ENCODE data around the gene LHX6. TPM values are rescaled to one million over a fixed set of nuclear protein-coding genes. Genes with fewer than 3 reads are reported as not detected.

LHX6 gene
- total and polyA plus RNA-seq, 2 donors (not counting 1 experiment from before 2014, with no cell fraction given) = 0.09 TPM; not detected in 1

- Histone ChIP-seq H3K4me1 (ENCODE audit: control insufficient read depth, extremely low read depth, insufficient read depth, low read length) (peaks cover 3% of the 10 kb centered on the region), H3K27me3 (ENCODE audit: control insufficient read depth, insufficient read depth, low read length) (peaks cover 3% of the 10 kb centered on the region), H3K9me3 (ENCODE audit: control insufficient read depth, insufficient read depth, low read depth, low read length) (no peaks in the 10 kb centered on the region), H2AFZ (ENCODE audit: low read length) (no peak overlapping the region), H3K36me3 (ENCODE audit: control insufficient read depth, insufficient read depth, low read length) (no peaks in the 10 kb centered on the region), H3K27ac (ENCODE audit: insufficient read depth, low read length) (no peak overlapping the region), H3K79me2 (ENCODE audit: control insufficient read depth, insufficient read depth, low read length) (no peaks in the 10 kb centered on the region), H3K4me2 (ENCODE audit: extremely low read depth, insufficient read depth, low read length) (no peak overlapping the region), H3K9ac (ENCODE audit: insufficient read depth, low read length) (no peak overlapping the region), H3K4me3 (replicated peaks in 1 of 4; ENCODE audit: control extremely low read depth in 1 of 4, insufficient read depth in 1 of 4, low read depth in 3 of 4, low read length in 4 of 4) (no peak overlapping the region), H4K20me1 (ENCODE audit: control insufficient read depth, extremely low read depth, insufficient read depth, low read length) (no peaks in the 10 kb centered on the region)
- no peak for DNase-seq (ENCODE audit: low read depth in 2 of 2)
- TF ChIP-seq, protein P1, sequence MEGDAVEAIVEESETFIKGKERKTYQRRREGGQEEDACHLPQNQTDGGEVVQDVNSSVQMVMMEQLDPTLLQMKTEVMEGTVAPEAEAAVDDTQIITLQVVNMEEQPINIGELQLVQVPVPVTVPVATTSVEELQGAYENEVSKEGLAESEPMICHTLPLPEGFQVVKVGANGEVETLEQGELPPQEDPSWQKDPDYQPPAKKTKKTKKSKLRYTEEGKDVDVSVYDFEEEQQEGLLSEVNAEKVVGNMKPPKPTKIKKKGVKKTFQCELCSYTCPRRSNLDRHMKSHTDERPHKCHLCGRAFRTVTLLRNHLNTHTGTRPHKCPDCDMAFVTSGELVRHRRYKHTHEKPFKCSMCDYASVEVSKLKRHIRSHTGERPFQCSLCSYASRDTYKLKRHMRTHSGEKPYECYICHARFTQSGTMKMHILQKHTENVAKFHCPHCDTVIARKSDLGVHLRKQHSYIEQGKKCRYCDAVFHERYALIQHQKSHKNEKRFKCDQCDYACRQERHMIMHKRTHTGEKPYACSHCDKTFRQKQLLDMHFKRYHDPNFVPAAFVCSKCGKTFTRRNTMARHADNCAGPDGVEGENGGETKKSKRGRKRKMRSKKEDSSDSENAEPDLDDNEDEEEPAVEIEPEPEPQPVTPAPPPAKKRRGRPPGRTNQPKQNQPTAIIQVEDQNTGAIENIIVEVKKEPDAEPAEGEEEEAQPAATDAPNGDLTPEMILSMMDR (conservative IDR thresholded peaks at IDR 0.05 in 1 of 2, IDR thresholded peaks at IDR 0.05 in 1 of 2; ENCODE audit: low read depth in 1 of 2, low read length in 2 of 2) = no peak
- no peak for TF ChIP-seq EZH2 (IDR thresholded peaks at IDR 0.05; ENCODE audit: low read length, missing control alignments)
These were observed 32.9 kb downstream of the LHX6 start for GRCh38 chr9:122195875-122196274.

- no peak for TF ChIP-seq EZH2 (IDR thresholded peaks at IDR 0.05; ENCODE audit: low read length, missing control alignments)
- TF ChIP-seq, protein P1 (conservative IDR thresholded peaks at IDR 0.05 in 1 of 2, IDR thresholded peaks at IDR 0.05 in 1 of 2; ENCODE audit: low read depth in 1 of 2, low read length in 2 of 2) = no peak
- Histone ChIP-seq H3K27ac (ENCODE audit: insufficient read depth, low read length) (no peak overlapping the region), H3K4me1 (ENCODE audit: control insufficient read depth, extremely low read depth, insufficient read depth, low read length) (peaks cover 3% of the 10 kb centered on the region), H3K9me3 (ENCODE audit: control insufficient read depth, insufficient read depth, low read depth, low read length) (no peaks in the 10 kb centered on the region), H3K4me2 (ENCODE audit: extremely low read depth, insufficient read depth, low read length) (no peak overlapping the region), H3K27me3 (ENCODE audit: control insufficient read depth, insufficient read depth, low read length) (peaks cover 3% of the 10 kb centered on the region), H3K9ac (ENCODE audit: insufficient read depth, low read length) (no peak overlapping the region), H3K4me3 (replicated peaks in 1 of 4; ENCODE audit: control extremely low read depth in 1 of 4, insufficient read depth in 1 of 4, low read depth in 3 of 4, low read length in 4 of 4) (no peak overlapping the region), H4K20me1 (ENCODE audit: control insufficient read depth, extremely low read depth, insufficient read depth, low read length) (no peaks in the 10 kb centered on the region), H3K36me3 (ENCODE audit: control insufficient read depth, insufficient read depth, low read length) (no peaks in the 10 kb centered on the region), H3K79me2 (ENCODE audit: control insufficient read depth, insufficient read depth, low read length) (no peaks in the 10 kb centered on the region), H2AFZ (ENCODE audit: low read length) (no peak overlapping the region)
- DNase-seq (ENCODE audit: low read depth in 2 of 2) = no peak
These were observed 35.1 kb downstream of the LHX6 start for GRCh38 chr9:122193651-122194050.

GRCh38 chr9:122192914-122193525 lies 35.7 kb downstream of the LHX6 start:
- Histone ChIP-seq H3K4me1 (ENCODE audit: control insufficient read depth, extremely low read depth, insufficient read depth, low read length) (peaks cover 3% of the 10 kb centered on the region), H3K27me3 (ENCODE audit: control insufficient read depth, insufficient read depth, low read length) (peaks cover 3% of the 10 kb centered on the region), H4K20me1 (ENCODE audit: control insufficient read depth, extremely low read depth, insufficient read depth, low read length) (no peaks in the 10 kb centered on the region), H3K79me2 (ENCODE audit: control insufficient read depth, insufficient read depth, low read length) (no peaks in the 10 kb centered on the region), H3K9me3 (ENCODE audit: control insufficient read depth, insufficient read depth, low read depth, low read length) (no peaks in the 10 kb centered on the region), H3K4me2 (ENCODE audit: extremely low read depth, insufficient read depth, low read length) (no peak overlapping the region), H3K36me3 (ENCODE audit: control insufficient read depth, insufficient read depth, low read length) (no peaks in the 10 kb centered on the region), H3K9ac (ENCODE audit: insufficient read depth, low read length) (no peak overlapping the region), H3K4me3 (replicated peaks in 1 of 4; ENCODE audit: control extremely low read depth in 1 of 4, insufficient read depth in 1 of 4, low read depth in 3 of 4, low read length in 4 of 4) (no peak overlapping the region), H2AFZ (ENCODE audit: low read length) (no peak overlapping the region), H3K27ac (ENCODE audit: insufficient read depth, low read length) (no peak overlapping the region)
- no peak for TF ChIP-seq EZH2 (IDR thresholded peaks at IDR 0.05; ENCODE audit: low read length, missing control alignments)
- TF ChIP-seq, protein P1 (conservative IDR thresholded peaks at IDR 0.05 in 1 of 2, IDR thresholded peaks at IDR 0.05 in 1 of 2; ENCODE audit: low read depth in 1 of 2, low read length in 2 of 2) = no peak
- DNase-seq (ENCODE audit: low read depth in 2 of 2) = no peak

All from fibroblast of lung (primary cell).